Measurements from ENCODE around the gene UGT1A8. TPM values are rescaled to one million over a fixed set of nuclear protein-coding genes. Genes with fewer than 3 reads are reported as not detected.

Gene UGT1A8
- total and polyA plus RNA-seq, 2 donors (not counting 1 experiment from before 2014, with no cell fraction given): not detected

DNA sequence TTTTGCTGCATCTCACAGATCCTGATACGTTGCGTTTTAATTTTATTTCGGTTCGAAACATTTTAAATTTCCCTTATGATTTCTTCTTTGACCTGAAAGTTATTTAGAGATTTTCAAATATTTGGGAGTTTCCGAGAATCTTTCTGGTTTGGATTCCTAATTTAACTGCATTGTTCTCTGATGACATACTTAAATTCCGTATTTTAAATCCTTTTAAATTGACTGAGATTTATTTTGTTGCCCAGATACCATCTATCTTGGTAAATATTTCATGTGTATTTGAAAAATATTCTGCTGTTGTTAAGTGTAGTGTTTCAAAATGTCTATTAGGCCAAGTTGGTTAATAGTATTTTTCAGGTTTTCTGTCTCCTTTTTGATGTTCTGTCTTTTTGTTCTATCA, 198.4 kb downstream of the UGT1A8 start:
- Histone ChIP-seq H3K36me3 (replicated peaks in 1 of 2; ENCODE audit: control extremely low read depth in 1 of 2, control insufficient read depth in 1 of 2, extremely low read depth in 1 of 2, insufficient read depth in 2 of 2, low read length in 1 of 2) (no peaks in the 10 kb centered on the region), H3K4me1 (ENCODE audit: control insufficient read depth in 2 of 2, insufficient read depth in 2 of 2, low read length in 2 of 2) (no peaks in the 10 kb centered on the region), H2AFZ (ENCODE audit: insufficient read depth, low read depth, low read length, poor library complexity, severe bottlenecking) (no peak overlapping the region), H3K9me3 (ENCODE audit: control extremely low read depth in 1 of 3, control insufficient read depth in 2 of 3, insufficient read depth in 1 of 3, low read length in 2 of 3) (peaks cover 0 to 6% (median 0%) of the 10 kb centered on the region in 3 donors), H3K9ac (ENCODE audit: low read length) (no peak overlapping the region), H3K4me2 (replicated peaks; ENCODE audit: low read depth, low read length, poor library complexity, severe bottlenecking) (no peak overlapping the region), H3K27me3 (replicated peaks in 1 of 4; ENCODE audit: control extremely low read depth in 1 of 4, control insufficient read depth in 3 of 4, insufficient read depth in 4 of 4, low read length in 3 of 4) (peaks cover 0 to 5% (median 0%) of the 10 kb centered on the region in 4 experiments), H3K4me3 (ENCODE audit: control extremely low read depth in 1 of 5, extremely low read depth in 1 of 5, insufficient read depth in 1 of 5, low read depth in 2 of 5, low read length in 4 of 5) (no peak overlapping the region), H3K79me2 (ENCODE audit: control insufficient read depth, insufficient read depth, low read length) (no peaks in the 10 kb centered on the region), H3K27ac (ENCODE audit: low read length in 2 of 2) (no peak overlapping the region), H4K20me1 (ENCODE audit: control insufficient read depth, insufficient read depth, low read length, poor library complexity, severe bottlenecking) (no peaks in the 10 kb centered on the region)
- no peak overlapping the region for H3K27ac Mint-ChIP-seq
- no peaks in the 10 kb centered on the region for H3K4me1 Mint-ChIP-seq
- DNase-seq (no peak), ATAC-seq (ENCODE audit: low read depth) (no peak)
- POLR2A ChIA-PET: no interaction called here
- CTCF ChIA-PET: no interaction called here
- TF ChIP-seq EZH2 (IDR thresholded peaks at IDR 0.05; ENCODE audit: borderline replicate concordance, insufficient read depth, low read depth, low read length, poor library complexity, severe bottlenecking): no peak
- TF ChIP-seq, protein P1, sequence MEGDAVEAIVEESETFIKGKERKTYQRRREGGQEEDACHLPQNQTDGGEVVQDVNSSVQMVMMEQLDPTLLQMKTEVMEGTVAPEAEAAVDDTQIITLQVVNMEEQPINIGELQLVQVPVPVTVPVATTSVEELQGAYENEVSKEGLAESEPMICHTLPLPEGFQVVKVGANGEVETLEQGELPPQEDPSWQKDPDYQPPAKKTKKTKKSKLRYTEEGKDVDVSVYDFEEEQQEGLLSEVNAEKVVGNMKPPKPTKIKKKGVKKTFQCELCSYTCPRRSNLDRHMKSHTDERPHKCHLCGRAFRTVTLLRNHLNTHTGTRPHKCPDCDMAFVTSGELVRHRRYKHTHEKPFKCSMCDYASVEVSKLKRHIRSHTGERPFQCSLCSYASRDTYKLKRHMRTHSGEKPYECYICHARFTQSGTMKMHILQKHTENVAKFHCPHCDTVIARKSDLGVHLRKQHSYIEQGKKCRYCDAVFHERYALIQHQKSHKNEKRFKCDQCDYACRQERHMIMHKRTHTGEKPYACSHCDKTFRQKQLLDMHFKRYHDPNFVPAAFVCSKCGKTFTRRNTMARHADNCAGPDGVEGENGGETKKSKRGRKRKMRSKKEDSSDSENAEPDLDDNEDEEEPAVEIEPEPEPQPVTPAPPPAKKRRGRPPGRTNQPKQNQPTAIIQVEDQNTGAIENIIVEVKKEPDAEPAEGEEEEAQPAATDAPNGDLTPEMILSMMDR (IDR thresholded peaks at IDR 0.05): no peak
- WGBS (ENCODE audit: insufficient coverage): no CpG with 5 or more reads among the region's 6 CpGs
- no peaks in the 10 kb centered on the region for H3K9me3 Mint-ChIP-seq (ENCODE audit: insufficient read depth)
- no peak overlapping the region for H3K4me3 Mint-ChIP-seq
- peaks cover 18% of the 10 kb centered on the region for H3K27me3 Mint-ChIP-seq
- intact Hi-C loops (cut with micrococcal nuclease): no loop called here

DNA sequence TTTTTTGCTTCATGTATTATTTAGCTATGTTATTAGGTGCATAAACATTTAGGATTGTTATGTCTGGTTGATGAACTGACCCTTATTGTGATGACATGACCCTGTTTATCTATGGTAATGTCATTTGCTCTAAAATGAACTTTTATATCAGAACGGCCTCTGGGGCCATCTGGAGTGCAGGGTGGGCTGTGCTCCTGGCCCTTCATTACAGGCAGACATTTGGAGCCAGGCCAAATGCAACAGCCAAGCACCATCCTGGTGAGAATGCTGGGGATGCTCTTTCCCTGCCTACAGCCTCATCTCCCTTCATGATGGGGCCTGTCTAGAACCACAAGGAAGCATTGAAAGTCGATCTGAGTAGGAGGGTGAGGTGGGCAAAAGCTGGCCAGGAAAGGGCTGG, 198.9 kb downstream of the UGT1A8 start:
- POLR2A ChIA-PET: no interaction called here
- Mint-ChIP-seq H3K9me3 (ENCODE audit: insufficient read depth) (no peaks in the 10 kb centered on the region), H3K4me1 (no peaks in the 10 kb centered on the region), H3K27me3 (peaks cover 16% of the 10 kb centered on the region), H3K4me3 (no peak overlapping the region), H3K27ac (no peak overlapping the region)
- Histone ChIP-seq H3K4me2 (replicated peaks; ENCODE audit: low read depth, low read length, poor library complexity, severe bottlenecking) (no peak overlapping the region), H3K4me3 (ENCODE audit: control extremely low read depth in 1 of 5, extremely low read depth in 1 of 5, insufficient read depth in 1 of 5, low read depth in 2 of 5, low read length in 4 of 5) (no peak overlapping the region), H3K27me3 (replicated peaks in 1 of 4; ENCODE audit: control extremely low read depth in 1 of 4, control insufficient read depth in 3 of 4, insufficient read depth in 4 of 4, low read length in 3 of 4) (peaks cover 0 to 5% (median 0%) of the 10 kb centered on the region in 4 experiments), H3K9me3 (ENCODE audit: control extremely low read depth in 1 of 3, control insufficient read depth in 2 of 3, insufficient read depth in 1 of 3, low read length in 2 of 3) (peaks cover 0 to 6% (median 0%) of the 10 kb centered on the region in 3 donors), H3K4me1 (ENCODE audit: control insufficient read depth in 2 of 2, insufficient read depth in 2 of 2, low read length in 2 of 2) (no peaks in the 10 kb centered on the region), H2AFZ (ENCODE audit: insufficient read depth, low read depth, low read length, poor library complexity, severe bottlenecking) (no peak overlapping the region), H3K9ac (ENCODE audit: low read length) (no peak overlapping the region), H3K36me3 (replicated peaks in 1 of 2; ENCODE audit: control extremely low read depth in 1 of 2, control insufficient read depth in 1 of 2, extremely low read depth in 1 of 2, insufficient read depth in 2 of 2, low read length in 1 of 2) (no peaks in the 10 kb centered on the region), H3K79me2 (ENCODE audit: control insufficient read depth, insufficient read depth, low read length) (no peaks in the 10 kb centered on the region), H4K20me1 (ENCODE audit: control insufficient read depth, insufficient read depth, low read length, poor library complexity, severe bottlenecking) (no peaks in the 10 kb centered on the region), H3K27ac (ENCODE audit: low read length in 2 of 2) (no peak overlapping the region)
- no peak for TF ChIP-seq EZH2 (IDR thresholded peaks at IDR 0.05; ENCODE audit: borderline replicate concordance, insufficient read depth, low read depth, low read length, poor library complexity, severe bottlenecking)
- TF ChIP-seq, protein P1 (IDR thresholded peaks at IDR 0.05): no peak
- intact Hi-C loops (cut with micrococcal nuclease): no loop called here
- CTCF ChIA-PET: interaction anchor here (0.6 kb wide), 1 partner anchor 692 kb away, joined by 3 read pairs; no protein-coding TSS in a partner anchor
- ATAC-seq (ENCODE audit: low read depth) (no peak), DNase-seq (no peak)
- 83% methylated on average over 1 of the region's 2 CpGs for WGBS (ENCODE audit: insufficient coverage)

All from B cell (primary cell).